Fibroblast of mammary gland (primary cell): ENCODE results near the gene TBX1.

Source experiments
- DNase-seq: peaks from one replicate; pipeline ENCODE4 v3.0.0-alpha.2; 2010; ENCODE audit warnings: low read depth
- H3K4me3 ChIP-seq: 2 replicates; pipeline ENCODE4 v1.5.1; 2011; ENCODE audit warnings: low read depth, mild to moderate bottlenecking, low read length, moderate library complexity; ENCODE audit not compliant: control insufficient read depth
- TF ChIP-seq, protein P1 (sequence below): conservative IDR thresholded peaks from 2 replicates; pipeline ENCODE4 v1.5.1; 2011; ENCODE audit warnings: low read depth, low read length, inconsistent platforms; ENCODE audit not compliant: control insufficient read depth, insufficient read depth

TBX1 gene

DNA sequence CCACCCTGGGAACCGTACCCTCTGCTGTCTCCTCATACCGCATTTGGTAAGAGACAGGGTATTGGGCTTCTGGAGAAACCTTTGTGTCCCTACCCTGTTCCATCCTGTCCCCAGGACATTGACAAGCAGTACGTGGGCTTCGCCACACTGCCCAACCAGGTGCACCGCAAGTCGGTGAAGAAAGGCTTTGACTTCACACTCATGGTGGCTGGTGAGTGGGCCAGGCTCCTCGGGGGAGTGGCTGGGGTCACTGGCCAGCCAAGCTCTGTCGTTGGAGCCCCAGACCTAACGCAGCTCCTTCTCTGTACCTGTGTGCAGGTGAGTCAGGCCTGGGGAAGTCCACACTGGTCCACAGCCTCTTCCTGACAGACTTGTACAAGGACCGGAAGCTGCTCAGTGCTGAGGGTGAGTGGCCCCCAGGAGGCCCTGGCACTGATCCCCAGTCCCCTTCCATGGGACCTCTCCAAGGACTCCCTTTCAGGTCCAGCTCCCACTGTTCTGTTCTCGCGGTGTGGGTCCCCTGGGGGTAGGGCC, 41.0 kb upstream of the TBX1 start:
- TF ChIP-seq, protein P1, sequence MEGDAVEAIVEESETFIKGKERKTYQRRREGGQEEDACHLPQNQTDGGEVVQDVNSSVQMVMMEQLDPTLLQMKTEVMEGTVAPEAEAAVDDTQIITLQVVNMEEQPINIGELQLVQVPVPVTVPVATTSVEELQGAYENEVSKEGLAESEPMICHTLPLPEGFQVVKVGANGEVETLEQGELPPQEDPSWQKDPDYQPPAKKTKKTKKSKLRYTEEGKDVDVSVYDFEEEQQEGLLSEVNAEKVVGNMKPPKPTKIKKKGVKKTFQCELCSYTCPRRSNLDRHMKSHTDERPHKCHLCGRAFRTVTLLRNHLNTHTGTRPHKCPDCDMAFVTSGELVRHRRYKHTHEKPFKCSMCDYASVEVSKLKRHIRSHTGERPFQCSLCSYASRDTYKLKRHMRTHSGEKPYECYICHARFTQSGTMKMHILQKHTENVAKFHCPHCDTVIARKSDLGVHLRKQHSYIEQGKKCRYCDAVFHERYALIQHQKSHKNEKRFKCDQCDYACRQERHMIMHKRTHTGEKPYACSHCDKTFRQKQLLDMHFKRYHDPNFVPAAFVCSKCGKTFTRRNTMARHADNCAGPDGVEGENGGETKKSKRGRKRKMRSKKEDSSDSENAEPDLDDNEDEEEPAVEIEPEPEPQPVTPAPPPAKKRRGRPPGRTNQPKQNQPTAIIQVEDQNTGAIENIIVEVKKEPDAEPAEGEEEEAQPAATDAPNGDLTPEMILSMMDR, result no peak
- DNase-seq, result no peak
- no peak overlapping the region for H3K4me3 ChIP-seq

DNA sequence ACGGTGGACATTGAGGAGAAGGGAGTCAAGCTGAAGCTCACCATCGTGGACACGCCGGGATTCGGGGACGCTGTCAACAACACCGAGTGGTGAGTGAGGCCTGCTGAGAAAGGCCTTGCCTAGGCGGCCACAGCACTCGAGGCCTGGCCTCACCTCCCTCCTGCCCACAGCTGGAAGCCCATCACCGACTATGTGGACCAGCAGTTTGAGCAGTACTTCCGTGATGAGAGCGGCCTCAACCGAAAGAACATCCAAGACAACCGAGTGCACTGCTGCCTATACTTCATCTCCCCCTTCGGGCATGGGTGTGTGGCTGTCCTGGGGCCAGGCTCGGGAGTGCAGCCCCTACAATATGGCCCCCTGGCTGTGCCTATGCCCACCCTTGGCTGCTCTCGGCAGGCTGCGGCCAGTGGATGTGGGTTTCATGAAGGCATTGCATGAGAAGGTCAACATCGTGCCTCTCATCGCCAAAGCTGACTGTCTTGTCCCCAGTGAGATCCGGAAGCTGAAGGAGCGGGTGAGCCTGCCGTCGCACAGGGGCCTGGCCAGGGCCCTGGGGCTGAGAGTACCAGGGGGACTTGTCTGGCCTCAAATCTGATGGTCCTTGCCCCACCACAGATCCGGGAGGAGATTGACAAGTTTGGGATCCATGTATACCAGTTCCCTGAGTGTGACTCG, 40.3 kb upstream of the TBX1 start:
- DNase-seq, result no peak

DNA sequence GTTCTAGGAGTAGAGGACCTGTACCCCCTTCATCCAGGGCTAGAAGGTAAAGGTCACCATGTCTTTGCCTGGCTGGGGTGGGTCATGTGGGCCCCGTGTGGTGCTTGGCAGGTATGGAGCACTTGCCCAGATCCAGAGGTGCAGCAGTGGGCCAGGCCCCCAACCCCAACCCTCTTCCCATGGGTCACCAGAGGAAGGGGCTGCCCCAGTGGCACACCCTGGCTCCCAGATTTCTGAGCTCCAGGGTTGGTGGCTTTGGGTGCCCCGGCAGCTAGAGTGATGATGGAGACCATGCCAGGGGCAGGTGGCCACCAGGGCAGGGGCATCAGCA, 39.6 kb upstream of the TBX1 start:
- TF ChIP-seq, protein P1, result no peak
- H3K4me3 ChIP-seq, result no peak overlapping the region
- DNase-seq, result no peak

More for the DNA sequence above, 40.3 kb upstream of the TBX1 start:
- TF ChIP-seq, protein P1, result no peak
- no peak overlapping the region for H3K4me3 ChIP-seq

DNA sequence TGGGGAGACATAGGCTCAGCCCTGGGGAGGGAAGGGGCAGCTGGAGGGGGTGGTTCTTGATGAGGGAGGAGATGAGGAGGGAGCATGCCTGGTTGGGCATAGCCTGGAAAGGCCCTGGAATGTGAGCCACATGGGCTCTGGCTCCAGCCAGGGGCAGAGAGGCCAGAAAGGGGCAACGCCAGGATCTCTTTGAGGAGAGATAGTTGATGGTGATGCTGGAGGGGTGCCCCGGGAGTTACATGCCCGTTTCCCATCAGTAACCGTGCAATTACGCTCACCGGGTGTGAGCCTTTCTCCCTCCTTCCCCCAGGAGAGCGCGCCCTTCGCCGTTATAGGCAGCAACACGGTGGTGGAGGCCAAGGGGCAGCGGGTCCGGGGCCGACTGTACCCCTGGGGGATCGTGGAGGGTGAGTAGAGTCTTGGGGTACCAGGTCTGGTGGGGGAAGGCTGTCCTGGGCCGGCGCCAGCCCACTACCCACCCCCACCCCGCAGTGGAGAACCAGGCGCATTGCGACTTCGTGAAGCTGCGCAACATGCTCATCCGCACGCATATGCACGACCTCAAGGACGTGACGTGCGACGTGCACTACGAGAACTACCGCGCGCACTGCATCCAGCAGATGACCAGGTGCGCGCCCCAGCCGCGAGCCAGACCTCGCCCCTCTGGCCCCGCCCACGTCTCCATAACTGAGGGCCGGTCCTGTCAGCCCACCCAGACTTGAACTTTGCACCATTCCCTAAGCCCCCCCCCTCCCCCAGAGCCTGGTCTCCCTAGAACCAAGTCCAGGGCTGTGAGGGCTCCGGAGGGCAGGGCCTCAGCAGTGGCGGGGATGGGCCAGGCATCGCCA, 39.0 kb upstream of the TBX1 start:
- DNase-seq, result no peak
- no peak overlapping the region for H3K4me3 ChIP-seq

DNA sequence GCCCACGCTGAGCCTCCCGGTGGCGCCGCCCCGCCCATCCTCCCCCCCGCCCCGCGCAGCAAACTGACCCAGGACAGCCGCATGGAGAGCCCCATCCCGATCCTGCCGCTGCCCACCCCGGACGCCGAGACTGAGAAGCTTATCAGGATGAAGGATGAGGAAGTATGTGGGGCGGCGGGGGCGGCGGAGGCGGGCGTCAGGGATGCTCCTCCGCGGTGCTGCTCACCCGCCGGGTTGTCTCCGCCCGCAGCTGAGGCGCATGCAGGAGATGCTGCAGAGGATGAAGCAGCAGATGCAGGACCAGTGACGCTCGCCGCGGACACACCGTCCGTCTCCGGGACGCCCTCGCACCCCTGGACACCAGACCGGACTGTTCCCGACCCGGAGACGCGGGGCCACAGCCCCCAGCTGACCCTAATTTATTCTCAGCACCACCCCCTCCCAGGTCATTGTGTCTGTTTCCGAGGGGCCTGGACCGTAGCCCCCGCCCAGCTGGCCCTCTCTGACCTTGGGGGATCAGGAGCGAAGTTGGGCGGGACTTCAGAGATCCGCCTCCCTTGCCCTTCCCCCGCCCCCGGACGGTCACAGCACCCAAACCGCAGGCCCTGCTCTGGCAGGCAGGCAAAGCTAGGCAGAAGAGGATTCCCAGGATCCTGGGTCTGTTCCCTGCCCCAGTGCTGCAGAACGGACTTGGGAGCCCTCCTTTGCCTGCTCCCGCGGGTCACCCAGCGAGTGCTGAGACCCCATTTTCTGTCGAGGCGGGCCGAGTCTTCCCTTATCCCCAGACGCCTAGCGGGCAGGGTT, 38.2 kb upstream of the TBX1 start:
- TF ChIP-seq, protein P1, result no peak
- DNase-seq, result no peak
- no peak overlapping the region for H3K4me3 ChIP-seq

More for the DNA sequence above, 39.0 kb upstream of the TBX1 start:
- TF ChIP-seq, protein P1, result no peak

DNA sequence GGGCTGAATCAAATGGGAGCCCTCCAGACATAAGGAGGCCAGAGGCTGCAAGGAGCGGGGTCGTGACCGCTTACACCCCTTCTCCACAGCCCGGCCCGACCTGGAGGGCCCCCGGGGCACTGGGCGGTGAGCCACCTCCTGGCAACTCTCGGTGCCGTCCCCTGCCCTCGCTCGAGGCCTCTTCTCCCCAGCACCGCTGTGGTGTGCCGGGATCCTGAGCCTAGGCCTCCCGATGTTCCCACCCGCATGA, 37.7 kb upstream of the TBX1 start:
- TF ChIP-seq, protein P1, result no peak
- H3K4me3 ChIP-seq, result no peak overlapping the region
- DNase-seq, result no peak
